ENCODE measurements around the gene MEIKIN. TPM values are rescaled to one million over a fixed set of nuclear protein-coding genes. Genes with fewer than 3 reads are reported as not detected.

MEIKIN gene
- total and polyA plus RNA-seq, 2 of the 13 experiments (the other 11 are each of a cell fraction or from before 2014, with no cell fraction given): not detected

- TF ChIP-seq ZNF83 (CRISPR knock-in tag; IDR thresholded peaks at IDR 0.05; ENCODE audit: borderline replicate concordance): no peak
- peak; percentile 78 for TF ChIP-seq CBFB (CRISPR knock-in tag; IDR thresholded peaks at IDR 0.05)
- peak; percentile 93 for TF ChIP-seq NRL (CRISPR knock-in tag; IDR thresholded peaks at IDR 0.05; ENCODE audit: borderline replicate concordance)
- 0 out of 2 replicates have a peak, but pooled peaks have one; percentile 20 for TF ChIP-seq SNAPC5 (CRISPR knock-in tag; IDR thresholded peaks at IDR 0.05; ENCODE audit: borderline replicate concordance)
- TF ChIP-seq ZNF768 (CRISPR knock-in tag; IDR thresholded peaks at IDR 0.05): peak; percentile 60; the same call in 1 of the 2 replicates
- TF ChIP-seq NFE2L1 (CRISPR knock-in tag; IDR thresholded peaks at IDR 0.05; ENCODE audit: borderline replicate concordance): 0 out of 2 replicates have a peak, but pooled peaks have one; percentile 42
- no peak for TF ChIP-seq HIC2 (CRISPR knock-in tag; IDR thresholded peaks at IDR 0.05; ENCODE audit: low read depth)
- peak; percentile 88 for TF ChIP-seq HNF1B (CRISPR knock-in tag; IDR thresholded peaks at IDR 0.05)
- TF ChIP-seq ZNF274 (CRISPR knock-in tag; IDR thresholded peaks at IDR 0.05): no peak; the same call in 1 of the 2 replicates
- TF ChIP-seq ZNF589 (CRISPR knock-in tag; conservative IDR thresholded peaks at IDR 0.05): peak; percentile 75
- peak; percentile 55; the same call in 1 of the 2 replicates for TF ChIP-seq MIER3 (CRISPR knock-in tag; IDR thresholded peaks at IDR 0.05; ENCODE audit: borderline replicate concordance)
- no peak for TF ChIP-seq GPN1 (CRISPR knock-in tag; IDR thresholded peaks at IDR 0.05; ENCODE audit: borderline replicate concordance)
- no peak for TF ChIP-seq NFATC3 (CRISPR knock-in tag; IDR thresholded peaks at IDR 0.05)
- TF ChIP-seq THAP7 (CRISPR knock-in tag; IDR thresholded peaks at IDR 0.05): no peak; the same call in 1 of the 2 replicates
- TF ChIP-seq ZNF224 (CRISPR knock-in tag; IDR thresholded peaks at IDR 0.05): 0 out of 2 replicates have a peak, but pooled peaks have one; percentile 76
- TF ChIP-seq KDM3A (CRISPR knock-in tag; IDR thresholded peaks at IDR 0.05; ENCODE audit: low read depth): peak; percentile 35; the same call in 1 of the 2 replicates
- TF ChIP-seq ZNF468 (CRISPR knock-in tag; IDR thresholded peaks at IDR 0.05): no peak
- peak; percentile 44 for TF ChIP-seq ZNF160 (CRISPR knock-in tag; IDR thresholded peaks at IDR 0.05)
- TF ChIP-seq ZNF33B (CRISPR knock-in tag; IDR thresholded peaks at IDR 0.05): no peak
- TF ChIP-seq UBTF (CRISPR knock-in tag; IDR thresholded peaks at IDR 0.05): peak; percentile 95
- no peak for TF ChIP-seq ZNF597 (CRISPR knock-in tag; IDR thresholded peaks at IDR 0.05)
These were observed 148.4 kb downstream of the MEIKIN start, which contains the start of gene FNIP1 (continued) for GRCh38 chr5:131796793-131797693.
